Mesodermal cell (in vitro differentiated cells): ENCODE data around the gene PRICKLE4.

Source experiments
- H3K27ac ChIP-seq: 2 replicates; pipeline ENCODE4 v1.7.0; 2013; ENCODE audit warnings: mild to moderate bottlenecking, low read depth, low read length, moderate library complexity; ENCODE audit not compliant: severe bottlenecking
- H3K36me3 ChIP-seq: 2 replicates; pipeline ENCODE4 v1.7.1; 2013; ENCODE audit warnings: mild to moderate bottlenecking, low read length, moderate library complexity; ENCODE audit not compliant: control insufficient read depth, insufficient read depth
- H3K4me1 ChIP-seq: one replicate; pipeline ENCODE4 v1.7.1; 2013; ENCODE audit warnings: mild to moderate bottlenecking, low read length; ENCODE audit not compliant: insufficient read depth, control insufficient read depth, poor library complexity, severe bottlenecking
- H3K4me3 ChIP-seq: 2 replicates; pipeline ENCODE4 v1.7.0; 2013; ENCODE audit warnings: low read length, control low read depth, mild to moderate bottlenecking; ENCODE audit not compliant: insufficient read depth, poor library complexity, severe bottlenecking; ENCODE audit errors: extremely low read depth
- H3K9me3 ChIP-seq: 2 replicates; pipeline ENCODE4 v1.7.1; 2013; ENCODE audit warnings: mild to moderate bottlenecking, low read length, moderate library complexity; ENCODE audit not compliant: control insufficient read depth
- WGBS, 2 experiments: methylation state at CpG; one replicate each; pipeline ENCODE4 v1.1.5; 2013; ENCODE audit warnings: missing lambda C conversion rate in 2 of 2; ENCODE audit not compliant: insufficient coverage in 2 of 2; 5-methylcytosine and 5-hydroxymethylcytosine counted together

PRICKLE4 gene

GRCh38 chr6:41775293-41775882, 5.2 kb upstream of the PRICKLE4 start:
- Histone ChIP-seq H3K9me3 (no peaks in the 10 kb centered on the region), H3K27ac (no peak overlapping the region), H3K4me1 (no peaks in the 10 kb centered on the region), H3K4me3 (no peak overlapping the region), H3K36me3 (peaks cover 49% of the 10 kb centered on the region)
- WGBS, 2 experiments = 97 to 100% methylated on average over 3 to 6 of the region's 13 CpGs

- Histone ChIP-seq H3K27ac (no peak overlapping the region), H3K36me3 (peaks cover 30% of the 10 kb centered on the region), H3K4me3 (no peak overlapping the region), H3K4me1 (peaks cover 8% of the 10 kb centered on the region), H3K9me3 (no peaks in the 10 kb centered on the region)
- 83 to 94% methylated on average over 3 to 5 of the region's 5 CpGs for WGBS, 2 experiments
These were observed 2.9 kb upstream of the PRICKLE4 start for GRCh38 chr6:41777551-41778285.

GRCh38 chr6:41778895-41779294, 1.7 kb upstream of the PRICKLE4 start:
- H3K9me3 ChIP-seq = no peaks in the 10 kb centered on the region
- H3K36me3 ChIP-seq = peaks cover 28% of the 10 kb centered on the region
- H3K4me1 ChIP-seq = peaks cover 8% of the 10 kb centered on the region
- no peak overlapping the region for H3K27ac ChIP-seq
- no CpG with 5 or more reads among the region's 6 CpGs for WGBS, 2 experiments
- peak overlapping the region; percentile 66 for H3K4me3 ChIP-seq

GRCh38 chr6:41779336-41779735, 1.2 kb upstream of the PRICKLE4 start:
- no peaks in the 10 kb centered on the region for H3K9me3 ChIP-seq
- H3K36me3 ChIP-seq = peaks cover 25% of the 10 kb centered on the region
- WGBS, 2 experiments = 1 to 2% methylated on average over 11 to 14 of the region's 16 CpGs
- H3K4me1 ChIP-seq = peaks cover 8% of the 10 kb centered on the region
- H3K4me3 ChIP-seq = peak overlapping the region; percentile 66
- no peak overlapping the region for H3K27ac ChIP-seq

- Histone ChIP-seq H3K4me1 (peaks cover 8% of the 10 kb centered on the region), H3K9me3 (no peaks in the 10 kb centered on the region), H3K27ac (peak within 1 kb of the TSS; percentile 29), H3K36me3 (peaks cover 19% of the 10 kb centered on the region), H3K4me3 (peak within 1 kb of the TSS; percentile 66)
- WGBS, 2 experiments = 0% methylated on average over 67 to 73 of the region's 73 CpGs
These were observed 613 bp upstream of the PRICKLE4 start, which contains the start of gene FRS3 for GRCh38 chr6:41779788-41780550. FRS3 (minus strand) TSS chr6:41779900; CDS start chr6:41776987, 2,913 bp downstream.

- H3K36me3 ChIP-seq = peaks cover 16% of the 10 kb centered on the region
- H3K4me1 ChIP-seq = peaks cover 12% of the 10 kb centered on the region
- peak overlapping the region; percentile 66 for H3K4me3 ChIP-seq
- no peak overlapping the region for H3K27ac ChIP-seq
- WGBS, 2 experiments = 83% methylated on average over 1 of the region's 3 CpGs; no CpG with 5 or more reads in 1 of the 2 experiments
- H3K9me3 ChIP-seq = no peaks in the 10 kb centered on the region
These were observed 766 bp downstream of the PRICKLE4 start for GRCh38 chr6:41781366-41781730.

GRCh38 chr6:41783106-41783780, 2.7 kb downstream of the PRICKLE4 start:
- Histone ChIP-seq H3K27ac (no peak overlapping the region), H3K4me3 (no peak overlapping the region), H3K4me1 (peaks cover 12% of the 10 kb centered on the region), H3K36me3 (peaks cover 4% of the 10 kb centered on the region), H3K9me3 (no peaks in the 10 kb centered on the region)
- 77 to 90% methylated on average over 3 to 4 of the region's 6 CpGs for WGBS, 2 experiments

- Histone ChIP-seq H3K4me3 (no peak overlapping the region), H3K4me1 (peaks cover 12% of the 10 kb centered on the region), H3K27ac (no peak overlapping the region), H3K9me3 (no peaks in the 10 kb centered on the region), H3K36me3 (peaks cover 14% of the 10 kb centered on the region)
- WGBS, 2 experiments = 76 to 100% methylated on average over 3 of the region's 5 CpGs
These were observed 4.1 kb downstream of the PRICKLE4 start for GRCh38 chr6:41784581-41785171.

GRCh38 chr6:41785254-41785653, 4.7 kb downstream of the PRICKLE4 start:
- 83 to 98% methylated on average over 5 to 10 of the region's 11 CpGs for WGBS, 2 experiments
- H3K4me3 ChIP-seq = no peak overlapping the region
- no peak overlapping the region for H3K27ac ChIP-seq
- H3K9me3 ChIP-seq = no peaks in the 10 kb centered on the region
- peaks cover 20% of the 10 kb centered on the region for H3K36me3 ChIP-seq
- peaks cover 12% of the 10 kb centered on the region for H3K4me1 ChIP-seq
